Germinal center (tissue), 1 donor: ENCODE results near the gene NME8.

Experiments
- DNase-seq: peaks from one replicate; pipeline ENCODE4 v3.0.0; 2012; ENCODE audit warnings: mixed read lengths, low spot score

The NME8 gene

DNA sequence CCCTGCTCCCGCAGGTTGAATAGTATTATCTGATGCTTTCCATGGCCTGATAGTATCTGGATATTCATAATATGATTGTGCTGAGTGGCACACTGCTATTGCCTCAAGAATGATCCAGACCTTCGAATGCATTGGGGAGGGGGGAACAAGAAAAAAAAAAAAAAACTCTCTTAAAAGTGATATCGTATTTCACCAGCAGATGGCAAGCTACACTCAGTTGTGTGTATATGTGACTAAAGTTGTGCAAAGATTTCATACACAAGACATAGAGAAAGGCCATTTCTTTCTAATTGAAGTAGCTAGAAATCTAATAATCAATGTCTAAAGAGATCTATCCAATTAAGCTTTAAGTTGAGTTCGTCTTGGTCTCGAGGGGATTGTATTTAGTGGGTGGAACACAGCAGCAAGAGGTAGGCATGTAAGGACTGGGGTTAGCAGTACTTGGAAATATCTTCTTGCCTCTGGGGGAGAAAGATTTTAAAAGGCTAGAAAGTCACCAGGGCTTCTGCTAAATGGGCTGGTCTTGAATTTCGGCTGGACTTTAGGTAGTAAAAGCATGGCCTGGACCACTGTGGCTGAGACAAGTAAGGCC lies 52.9 kb downstream of the NME8 start:
- peak; percentile 5 for DNase-seq

DNA sequence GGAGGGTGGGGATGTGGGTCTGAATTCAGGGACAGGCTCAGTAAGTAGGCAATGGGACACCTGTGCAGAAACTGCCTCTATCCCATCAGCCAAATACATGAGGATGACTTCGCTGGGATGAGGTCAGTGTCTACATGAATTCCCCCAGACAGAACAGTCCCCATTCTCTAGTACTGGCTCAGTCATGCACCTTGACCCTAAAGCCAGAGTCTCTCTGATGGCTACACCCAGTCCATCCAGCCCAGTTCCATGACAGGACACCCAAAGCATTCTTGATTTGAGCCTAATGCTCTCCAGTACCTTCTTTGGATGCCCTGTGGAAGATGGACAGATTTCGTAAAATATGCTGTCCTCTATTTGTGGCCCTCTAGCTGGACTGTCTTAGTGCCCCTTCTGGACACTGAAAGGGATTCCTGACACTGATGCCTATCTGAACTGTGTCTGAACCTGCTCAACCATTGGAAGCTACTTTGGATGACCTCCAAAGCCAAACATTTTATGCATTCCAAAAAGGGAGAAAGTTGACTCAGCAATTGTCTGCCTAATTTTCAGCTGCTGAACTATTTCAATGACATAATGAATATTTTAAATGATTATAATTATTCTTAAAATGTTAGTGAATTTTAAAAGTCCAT lies 53.6 kb downstream of the NME8 start:
- no peak for DNase-seq

DNA sequence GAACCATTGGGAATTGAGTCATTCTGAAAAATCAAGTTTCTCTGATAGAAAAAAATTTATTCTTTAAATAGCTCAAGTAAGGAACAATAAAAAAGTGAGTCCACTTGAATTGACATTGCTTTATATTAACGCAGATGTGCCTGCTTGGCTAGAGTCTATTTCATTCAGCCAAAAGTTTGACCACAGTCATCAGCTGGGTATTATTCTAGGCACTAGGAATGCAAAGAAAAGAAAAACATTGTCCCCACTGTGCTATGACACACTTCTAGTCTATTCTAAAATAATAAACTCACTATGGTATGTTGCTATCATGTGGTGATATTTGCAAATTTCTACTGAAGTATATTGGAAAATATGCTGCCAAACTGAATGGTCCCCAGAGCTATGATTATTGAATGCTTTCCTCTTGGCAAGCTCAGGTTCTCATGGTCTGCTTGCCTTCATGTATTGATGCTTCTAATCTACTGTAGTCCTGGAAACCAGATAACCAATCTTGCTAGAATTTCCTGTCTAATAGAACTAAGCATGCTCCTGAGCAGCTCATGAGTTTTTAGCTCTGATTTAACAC lies 59.9 kb downstream of the NME8 start:
- no peak for DNase-seq

DNA sequence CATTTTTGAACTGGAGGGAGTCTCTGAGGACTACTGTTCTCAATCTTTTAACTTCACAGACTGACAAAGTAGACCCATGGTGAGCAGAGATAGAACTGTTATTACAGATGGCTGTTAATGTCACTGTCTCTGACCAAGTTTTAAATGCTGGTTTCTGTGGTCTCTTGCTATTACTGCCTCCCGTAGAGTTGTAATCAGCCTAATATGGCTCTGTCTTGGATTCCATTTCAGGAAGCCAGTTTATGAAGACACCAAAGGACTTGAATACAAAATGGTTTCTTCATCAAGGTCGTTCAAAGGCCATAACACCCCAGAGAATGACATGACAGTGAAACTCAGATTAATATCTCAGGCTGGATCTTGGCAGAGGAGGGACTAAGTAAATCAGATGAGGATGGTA lies 64.4 kb downstream of the NME8 start:
- no peak for DNase-seq

DNA sequence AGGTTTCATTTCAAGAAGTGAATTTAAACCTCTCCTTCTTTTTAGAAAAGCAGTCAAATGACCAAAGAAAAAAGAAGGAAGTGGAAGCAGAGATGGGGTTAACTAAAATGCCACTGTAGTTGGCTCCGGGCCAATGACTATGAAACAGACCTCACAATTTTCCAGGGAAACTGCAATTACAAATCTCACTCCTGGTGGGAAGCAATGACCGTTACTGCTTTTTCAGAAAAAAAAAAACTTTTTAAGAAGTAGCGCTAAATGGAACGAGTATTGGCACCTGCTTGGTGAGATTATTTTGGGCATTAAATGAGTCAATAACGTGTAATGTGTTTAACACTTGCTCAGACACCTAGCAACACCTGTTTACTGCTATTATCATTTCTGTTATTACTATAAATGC lies 67.0 kb downstream of the NME8 start:
- no peak for DNase-seq

DNA sequence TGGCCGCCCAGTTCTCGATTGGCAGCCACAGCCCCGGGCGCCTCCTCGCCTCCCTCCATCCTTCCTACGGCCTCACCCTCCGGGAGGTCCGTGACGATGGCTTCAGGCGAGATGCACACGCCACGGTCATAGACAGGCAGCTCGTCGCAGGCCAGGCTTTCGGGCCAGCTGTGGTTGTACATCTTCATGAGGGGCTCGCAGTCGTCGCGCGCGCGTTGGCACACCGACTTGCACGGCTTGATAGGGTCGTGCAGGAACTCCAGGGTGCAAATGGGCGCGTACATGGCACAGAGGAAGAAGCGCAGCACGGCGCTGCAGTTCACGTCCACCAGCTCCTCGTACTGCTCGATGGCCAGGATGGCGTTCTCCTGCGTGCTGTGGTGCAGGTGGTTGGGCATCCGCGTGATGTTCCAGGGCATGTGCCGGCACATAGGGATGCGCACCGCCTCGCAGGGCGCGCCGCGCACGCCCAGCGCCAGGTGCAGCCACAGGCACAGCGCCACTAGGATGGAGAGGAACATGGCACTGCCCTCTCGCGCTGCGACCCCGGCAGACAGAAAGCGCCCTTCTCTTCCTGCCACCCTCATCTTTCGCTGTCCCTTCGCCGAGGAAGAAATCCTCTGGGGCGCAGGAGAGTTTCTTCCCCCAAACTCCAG lies 67.7 kb downstream of the NME8 start:
- DNase-seq: no peak

DNA sequence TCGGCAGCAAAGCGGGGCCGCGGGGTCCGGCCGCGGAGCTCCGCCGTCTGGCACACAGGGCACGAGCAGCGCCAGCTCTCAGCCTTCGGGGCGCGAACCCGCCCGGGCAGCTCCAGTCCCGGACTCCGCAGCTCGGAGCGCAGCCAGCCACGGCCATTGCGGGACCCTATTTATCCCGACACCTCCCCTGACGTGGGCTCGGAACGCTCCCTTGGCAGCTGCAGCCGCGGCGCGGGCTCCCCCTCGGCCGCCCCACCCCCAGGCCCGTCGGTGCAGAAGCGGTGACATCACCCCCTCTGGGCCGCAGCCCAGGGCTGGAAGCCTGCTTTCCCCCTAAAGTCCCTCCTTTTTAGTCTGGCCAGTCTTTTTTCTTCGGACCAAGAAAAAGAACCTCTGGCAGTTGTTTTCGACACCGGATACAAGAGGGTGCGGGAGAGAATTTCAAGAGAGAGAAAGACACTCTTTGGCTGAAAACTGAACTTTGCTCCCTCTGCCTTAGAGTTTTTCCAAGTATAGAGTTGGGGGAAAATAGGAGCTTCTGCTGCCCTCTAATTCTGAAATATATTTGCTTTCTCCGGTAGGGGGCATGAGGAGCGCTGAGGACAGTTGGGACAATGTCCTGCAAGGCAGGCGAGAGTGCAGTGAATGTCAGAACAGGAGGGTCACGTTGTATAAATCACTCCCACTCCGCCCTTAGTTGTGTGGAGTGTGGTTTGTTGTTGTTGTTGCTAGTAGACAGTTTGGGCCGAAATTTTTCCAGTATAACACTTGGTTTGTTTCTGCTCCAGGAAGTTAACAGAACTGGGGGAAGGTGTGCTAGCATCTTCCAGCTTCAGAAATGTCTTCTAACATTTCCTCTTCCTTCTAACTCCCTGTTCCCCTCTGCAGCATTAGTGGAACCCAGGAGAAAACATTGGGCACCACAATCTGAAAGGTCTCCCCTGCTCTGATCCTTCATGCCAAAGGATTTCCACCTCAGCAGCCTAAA lies 68.6 kb downstream of the NME8 start, which contains the start of gene SFRP4:
SFRP4 (minus strand) TSS at position 145 of the 988 bp plus-strand sequence. CDS start 280 bp downstream, outside the sequence.
- peak; percentile 10 for DNase-seq

DNA sequence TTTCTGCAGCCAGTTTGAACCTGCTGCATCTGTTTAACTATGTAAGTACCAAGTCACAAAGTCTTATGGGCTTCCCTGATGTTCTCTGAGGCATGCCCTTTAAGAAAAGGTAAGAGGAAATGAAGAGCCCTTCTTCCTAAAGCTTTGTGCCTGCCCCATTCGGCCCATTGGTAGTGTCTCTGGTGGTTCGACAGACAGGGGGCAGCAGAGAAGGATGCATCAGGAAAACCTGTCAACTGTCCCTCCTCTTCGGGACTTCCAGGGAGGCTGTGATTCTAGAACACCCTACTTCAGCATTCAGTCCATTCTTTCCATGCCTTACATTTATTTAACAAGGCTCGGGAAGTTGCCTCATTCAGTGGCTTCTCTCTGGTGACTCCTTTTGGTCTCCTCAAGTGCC lies 70.1 kb downstream of the NME8 start:
- DNase-seq: no peak

DNA sequence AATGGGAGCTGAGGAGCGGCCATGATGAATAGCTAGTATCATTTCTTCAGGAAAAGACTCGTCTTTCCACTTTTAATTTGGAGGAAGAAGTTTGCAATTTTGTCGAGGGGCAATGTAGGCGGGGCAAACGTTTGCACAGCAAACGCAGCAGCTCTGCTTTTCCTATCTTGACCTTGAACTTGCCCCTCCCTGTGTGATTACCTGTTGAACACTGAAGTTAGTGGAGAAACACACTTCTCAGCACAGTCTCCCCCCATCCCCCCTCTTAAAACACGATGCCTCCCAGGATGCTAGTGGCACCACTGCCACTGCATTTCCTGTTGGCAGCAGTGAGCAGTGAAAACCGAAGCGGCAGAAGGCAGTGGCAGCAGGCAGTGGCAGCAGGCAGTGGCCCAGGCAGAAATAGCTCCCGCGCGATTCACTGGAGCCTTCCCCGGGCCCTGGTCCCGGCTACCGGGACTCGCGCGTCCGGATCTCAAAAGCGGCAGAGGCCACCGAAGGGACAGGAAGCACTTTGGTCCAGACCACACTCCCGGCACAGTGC lies 72.0 kb downstream of the NME8 start, which contains the start of gene EPDR1:
EPDR1 (plus strand) TSS at position 336 of the 544 bp plus-strand sequence. CDS start 300 bp downstream, outside the sequence.
- DNase-seq: peak; percentile 13

DNA sequence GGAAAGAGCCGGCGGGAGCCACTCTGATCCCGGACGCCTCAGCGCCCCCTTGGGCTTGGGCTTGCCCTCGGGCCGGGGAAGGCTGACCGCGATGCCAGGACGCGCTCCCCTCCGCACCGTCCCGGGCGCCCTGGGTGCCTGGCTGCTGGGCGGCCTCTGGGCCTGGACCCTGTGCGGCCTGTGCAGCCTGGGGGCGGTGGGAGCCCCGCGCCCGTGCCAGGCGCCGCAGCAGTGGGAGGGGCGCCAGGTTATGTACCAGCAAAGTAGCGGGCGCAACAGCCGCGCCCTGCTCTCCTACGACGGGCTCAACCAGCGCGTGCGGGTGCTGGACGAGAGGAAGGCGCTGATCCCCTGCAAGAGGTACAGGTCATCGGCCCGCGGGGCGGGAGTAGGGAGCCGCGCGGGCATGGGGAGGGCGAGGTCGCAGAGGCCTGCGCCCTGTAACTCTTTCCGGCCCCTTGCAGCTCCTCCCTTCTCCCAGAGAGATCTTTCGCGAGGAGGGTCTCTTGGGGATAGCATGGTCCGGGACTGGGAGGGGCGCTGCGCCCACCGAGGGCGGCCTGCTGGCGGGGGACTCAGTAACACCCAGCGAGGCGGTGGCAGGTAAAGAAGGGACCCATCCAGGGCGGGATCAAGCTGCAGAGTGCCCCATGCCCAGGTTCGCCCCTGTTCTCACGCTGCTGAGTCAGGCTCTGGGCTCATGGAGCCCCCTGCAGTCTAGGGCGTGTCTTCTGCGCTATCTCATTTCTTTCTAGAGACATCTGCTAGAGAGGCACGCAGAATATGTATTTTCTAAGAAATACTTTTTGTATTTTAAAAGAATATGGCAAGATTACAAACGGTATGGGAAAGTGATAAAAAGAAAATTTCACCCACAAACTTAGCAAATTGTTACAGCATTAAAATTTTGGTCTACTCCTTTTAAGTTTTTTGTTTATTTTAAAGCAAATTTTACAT lies 72.7 kb downstream of the NME8 start:
- DNase-seq: peak; percentile 9

DNA sequence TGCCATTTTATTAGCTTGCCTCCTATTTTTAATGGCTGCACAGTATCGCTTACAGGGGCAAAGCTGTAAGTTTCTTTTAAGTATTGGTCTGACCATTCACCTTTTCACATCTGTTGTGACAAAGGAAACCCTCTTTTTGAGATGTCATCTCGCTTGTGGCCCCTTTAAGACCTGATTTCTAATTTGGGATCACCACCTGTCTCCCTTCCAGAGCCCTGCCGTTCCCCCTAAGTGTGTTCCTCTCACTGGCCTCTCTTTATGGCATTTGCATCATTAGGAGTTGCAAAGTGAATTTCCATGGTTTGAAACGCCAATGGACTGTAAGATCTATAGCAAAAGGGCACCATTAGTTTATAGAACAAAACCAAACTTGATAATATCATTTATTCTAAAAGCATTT lies 73.5 kb downstream of the NME8 start:
- DNase-seq: no peak

DNA sequence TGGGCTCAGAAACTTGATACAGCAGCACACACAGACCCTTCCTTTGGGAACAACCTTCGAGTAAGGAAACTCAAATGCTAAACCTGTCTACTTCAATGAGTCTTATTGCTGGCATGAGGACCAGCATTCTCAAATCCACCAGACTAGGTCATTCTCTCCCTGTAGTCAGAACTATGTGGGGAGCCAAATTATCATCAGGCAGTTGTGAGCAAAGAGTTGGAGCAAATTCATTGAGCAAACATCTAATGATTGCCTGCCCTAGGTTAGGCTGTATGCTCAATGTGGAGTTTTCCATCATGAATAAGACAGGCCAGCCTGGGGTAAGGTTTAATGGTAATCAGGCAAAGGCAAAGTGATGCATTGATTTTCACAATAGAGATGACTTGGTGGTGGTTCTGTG lies 75.6 kb downstream of the NME8 start:
- DNase-seq: no peak

DNA sequence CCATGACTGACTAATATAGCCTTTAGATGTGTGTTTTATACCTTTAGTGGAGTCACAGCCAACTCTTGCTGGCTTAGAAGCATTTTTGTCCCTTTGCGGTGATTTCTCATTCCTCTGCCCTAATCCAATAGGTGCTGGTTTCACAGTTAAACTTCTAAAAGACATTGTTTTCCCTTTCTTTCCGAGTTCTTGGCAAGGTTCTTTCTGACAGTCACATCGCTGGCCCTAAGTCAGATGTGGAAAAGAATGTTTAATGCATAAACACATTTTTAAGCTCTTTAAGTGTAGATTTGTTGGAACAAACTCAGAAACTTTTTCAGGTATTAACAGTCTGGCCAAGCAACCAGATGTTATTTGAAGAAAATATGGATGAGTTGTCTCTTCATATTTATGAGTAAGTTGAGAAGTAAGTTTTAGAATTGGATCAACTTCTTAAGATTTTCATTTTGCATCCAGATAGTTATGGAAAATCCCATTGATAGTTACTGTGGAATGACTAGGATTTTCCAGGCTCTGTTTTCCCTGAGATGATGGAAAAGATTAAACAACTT lies 76.2 kb downstream of the NME8 start:
- DNase-seq: no peak

DNA sequence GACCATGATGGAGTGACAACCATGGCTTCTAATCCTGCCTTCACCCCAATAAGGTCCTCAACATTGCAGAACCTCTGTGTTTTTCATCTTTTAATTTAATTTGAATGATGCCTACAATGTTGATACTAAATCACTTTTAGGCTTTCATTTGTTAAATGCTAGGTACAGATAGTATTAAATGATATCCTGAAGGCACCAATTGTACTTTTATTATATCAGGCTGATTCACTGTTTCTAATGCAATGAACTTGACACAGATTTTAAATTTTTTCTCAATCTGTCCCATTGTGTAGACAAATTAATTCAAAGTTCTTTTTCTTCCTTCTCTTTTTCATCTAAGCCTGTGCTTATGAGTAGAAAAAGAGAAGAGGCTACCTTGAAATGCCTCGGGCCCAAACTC lies 77.2 kb downstream of the NME8 start:
- no peak for DNase-seq

DNA sequence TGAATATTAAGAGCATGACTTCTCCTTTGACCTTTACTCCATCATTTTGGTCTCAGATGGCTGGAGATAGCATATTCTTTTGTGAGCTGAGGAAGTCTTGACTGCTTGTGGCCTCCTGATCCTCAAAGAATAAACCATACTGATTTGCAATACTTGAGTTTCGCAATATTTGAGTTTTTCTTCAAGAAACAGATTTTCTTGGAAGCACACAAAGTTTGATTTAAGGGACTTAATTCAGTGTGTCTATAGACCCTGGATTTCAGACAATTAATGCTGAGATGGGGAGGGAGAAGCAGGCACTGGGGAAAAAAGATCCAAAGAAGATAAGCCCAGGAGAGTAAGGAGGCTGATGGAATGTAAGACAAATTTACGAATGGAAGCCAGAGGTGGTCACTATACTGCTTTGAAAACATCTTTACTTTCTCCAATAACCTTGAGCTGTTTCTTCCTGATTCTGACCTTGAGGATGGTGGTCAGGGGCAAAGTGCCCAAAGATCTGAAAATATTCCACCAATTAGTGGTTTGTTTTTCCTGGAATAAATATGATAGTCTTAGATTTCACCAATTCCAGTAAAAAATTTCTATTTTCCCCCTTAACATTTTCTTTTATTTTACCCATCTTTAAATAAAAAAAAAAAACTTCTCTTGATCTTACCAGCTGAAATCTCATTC lies 79.5 kb downstream of the NME8 start:
- DNase-seq: no peak

DNA sequence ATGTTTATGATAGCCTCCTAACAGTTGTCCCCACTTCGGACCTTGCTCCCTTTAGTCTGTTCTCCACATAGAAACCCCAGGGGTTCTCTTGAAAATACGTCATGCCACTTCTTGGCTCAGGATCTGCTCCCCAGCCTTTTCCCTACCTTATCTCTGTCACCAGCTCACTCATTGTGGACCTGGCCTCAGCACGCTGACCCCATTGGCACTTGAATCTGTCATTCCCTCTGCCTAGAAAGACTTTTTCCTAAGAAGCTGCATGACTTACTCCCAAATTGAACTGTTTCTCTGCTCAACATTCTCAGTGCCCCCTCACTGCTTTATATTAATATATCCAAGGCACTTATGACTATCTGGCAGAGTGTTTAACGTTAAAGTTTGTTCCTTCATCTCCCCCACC lies 80.5 kb downstream of the NME8 start:
- no peak for DNase-seq

DNA sequence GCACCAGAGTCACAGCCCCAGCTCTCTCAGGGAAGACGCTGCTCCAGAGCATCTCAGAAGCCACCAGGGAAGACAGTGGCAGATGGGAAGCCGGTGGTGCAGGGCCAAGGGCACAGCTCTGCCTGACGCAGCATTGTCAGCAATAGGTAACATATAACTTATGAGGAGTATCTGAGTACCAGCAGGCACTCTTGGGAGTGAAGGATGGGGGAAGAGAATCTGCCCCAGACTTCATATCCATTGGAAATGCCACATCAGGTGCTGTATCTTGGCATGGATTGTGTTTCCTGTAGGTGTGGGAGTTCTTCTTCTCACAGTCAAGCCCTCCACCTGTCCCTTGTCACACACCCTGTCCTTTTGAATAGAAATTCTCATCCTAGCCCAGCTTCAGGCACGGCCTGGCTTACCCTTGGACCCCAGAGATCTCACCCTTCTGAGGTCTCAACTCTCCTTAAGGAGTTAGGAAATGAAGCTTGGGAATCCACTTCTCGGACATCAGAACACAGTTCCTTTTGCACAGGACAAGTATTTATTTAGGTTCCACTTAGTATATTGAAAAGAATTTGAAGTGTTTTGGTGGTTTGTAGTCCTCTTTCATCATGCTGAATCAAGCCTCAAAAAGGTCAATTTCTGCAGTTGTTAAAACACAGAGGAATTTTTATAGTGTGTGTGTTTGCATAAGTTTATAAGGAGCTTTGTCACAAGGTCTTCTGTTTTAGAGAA lies 82.0 kb downstream of the NME8 start:
- no peak for DNase-seq

DNA sequence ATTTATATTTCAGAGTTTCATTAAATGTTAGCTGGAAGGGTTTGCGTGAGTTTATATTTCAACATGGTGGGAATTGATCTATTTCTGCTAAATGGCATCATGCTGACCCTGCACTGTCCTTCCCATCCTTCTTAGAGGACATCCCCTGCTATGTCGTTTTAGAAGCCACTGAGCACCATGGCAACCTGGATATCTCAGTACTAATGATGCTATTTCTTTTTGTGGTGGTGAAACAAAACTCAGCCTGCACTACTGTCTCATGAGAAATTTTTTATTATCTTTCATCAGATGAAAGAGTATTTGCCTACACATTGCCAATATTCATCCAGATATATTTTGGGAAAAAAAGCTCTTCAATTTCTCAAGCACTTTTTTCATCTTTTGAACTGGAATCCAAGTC lies 84.1 kb downstream of the NME8 start:
- no peak for DNase-seq
